ENCODE measurements around the gene ELAVL1. TPM values are rescaled to one million over a fixed set of nuclear protein-coding genes. Genes with fewer than 3 reads are reported as not detected.

ELAVL1 gene
- total RNA-seq, 1 experiment from 2014 or later, result 58.1 TPM

- H3K36me3 Mint-ChIP-seq (ENCODE audit: insufficient read depth, unreplicated experiment), result peaks cover 28% of the 10 kb centered on the region
- peak overlapping the region; percentile 95 for H3K4me3 Mint-ChIP-seq (ENCODE audit: unreplicated experiment)
- POLR2A ChIA-PET, result interaction anchor here (1.0 to 6.4 kb wide), 6 partner anchors 9 to 247 kb away, joined by 3 to 82 read pairs (median 10); partner anchors contain the start of gene TIMM44
- CTCF ChIA-PET, result interaction anchor here (0.6 to 4.2 kb wide), 3 partner anchors 12 to 60 kb away, joined by 3 to 57 read pairs (median 16); partner anchors contain the start of gene TIMM44
- intact Hi-C loops (cut with micrococcal nuclease), result loop anchor here (10.0 kb wide), 1 partner anchor 149 kb away; no protein-coding TSS in a partner anchor
- H3K27me3 Mint-ChIP-seq (ENCODE audit: insufficient read depth, unreplicated experiment), result no peaks in the 10 kb centered on the region
- H3K27ac Mint-ChIP-seq (ENCODE audit: low read depth, unreplicated experiment), result peak overlapping the region; percentile 71
- peaks cover 19% of the 10 kb centered on the region for H3K4me1 Mint-ChIP-seq (ENCODE audit: insufficient read depth, unreplicated experiment)
- BruUV-seq (replicated peaks), result TSS peak; percentile 64
- no peaks in the 10 kb centered on the region for H3K9me3 Mint-ChIP-seq (ENCODE audit: unreplicated experiment)
- no peak for TF ChIP-seq CTCF (IDR thresholded peaks at IDR 0.05; ENCODE audit: unreplicated experiment)
- no peak for DNase-seq (ENCODE audit: unreplicated experiment)
Observed at GRCh38 chr19:8004001-8004400, 1.4 kb downstream of the ELAVL1 start.

- Mint-ChIP-seq H3K36me3 (ENCODE audit: insufficient read depth, unreplicated experiment) (peaks cover 19% of the 10 kb centered on the region), H3K4me1 (ENCODE audit: insufficient read depth, unreplicated experiment) (peaks cover 19% of the 10 kb centered on the region), H3K27me3 (ENCODE audit: insufficient read depth, unreplicated experiment) (no peaks in the 10 kb centered on the region), H3K27ac (ENCODE audit: low read depth, unreplicated experiment) (peak overlapping the region; percentile 23), H3K4me3 (ENCODE audit: unreplicated experiment) (peak overlapping the region; percentile 77), H3K9me3 (ENCODE audit: unreplicated experiment) (no peaks in the 10 kb centered on the region)
- TF ChIP-seq CTCF (IDR thresholded peaks at IDR 0.05; ENCODE audit: unreplicated experiment), result peak; percentile 95
- intact Hi-C loops (cut with micrococcal nuclease), result loop anchor here (1.0 to 10.0 kb wide), 5 partner anchors 13 to 251 kb away; no protein-coding TSS in a partner anchor
- ChIA-PET POLR2A (interaction anchor here (0.5 to 6.4 kb wide), 8 partner anchors 12 to 497 kb away, joined by 3 to 82 read pairs (median 4); partner anchors contain the start of gene TIMM44), CTCF (interaction anchor here (0.5 to 5.6 kb wide), 23 partner anchors 10 to 262 kb away, joined by 3 to 80 read pairs (median 4); partner anchors contain the start of genes SNAPC2 and TIMM44)
- DNase-seq (ENCODE audit: unreplicated experiment), result peak; percentile 85
- BruUV-seq (replicated peaks), result no TSS peak
Observed at GRCh38 chr19:8001995-8002849, 3.2 kb downstream of the ELAVL1 start.

GRCh38 chr19:8001651-8001994 is 3.8 kb downstream of the ELAVL1 start:
- Mint-ChIP-seq H3K36me3 (ENCODE audit: insufficient read depth, unreplicated experiment) (peaks cover 19% of the 10 kb centered on the region), H3K27me3 (ENCODE audit: insufficient read depth, unreplicated experiment) (no peaks in the 10 kb centered on the region), H3K27ac (ENCODE audit: low read depth, unreplicated experiment) (peak overlapping the region; percentile 23), H3K4me3 (ENCODE audit: unreplicated experiment) (peak overlapping the region; percentile 77), H3K9me3 (ENCODE audit: unreplicated experiment) (no peaks in the 10 kb centered on the region), H3K4me1 (ENCODE audit: insufficient read depth, unreplicated experiment) (peaks cover 19% of the 10 kb centered on the region)
- no TSS peak for BruUV-seq (replicated peaks)
- no peak for TF ChIP-seq CTCF (IDR thresholded peaks at IDR 0.05; ENCODE audit: unreplicated experiment)
- POLR2A ChIA-PET, result interaction anchor here (0.6 to 6.4 kb wide), 6 partner anchors 12 to 72 kb away, joined by 4 to 82 read pairs (median 7); partner anchors contain the start of gene TIMM44
- CTCF ChIA-PET, result interaction anchor here (0.9 to 5.6 kb wide), 14 partner anchors 9 to 154 kb away, joined by 3 to 80 read pairs (median 8); partner anchors contain the start of gene TIMM44
- no peak for DNase-seq (ENCODE audit: unreplicated experiment)
- intact Hi-C loops (cut with micrococcal nuclease), result loop anchor here (10.0 kb wide), 1 partner anchor 147 kb away; no protein-coding TSS in a partner anchor

Data from MCF 10A (cell line).